H1 (cell line): ENCODE results near the gene WEE2. TPM values are rescaled to one million over a fixed set of nuclear protein-coding genes. Genes with fewer than 3 reads are reported as not detected.

Experiments
- EGR1 ChIP-seq: IDR thresholded peaks from 2 replicates; pipeline ENCODE4 v1.6.1; 2011; ENCODE audit warnings: low read depth, low read length, borderline replicate concordance
- SAP30 ChIP-seq: fragments of 300-600 bp; sonication (generic); IDR thresholded peaks from 2 replicates; pipeline ENCODE4 v1.7.1; 2012; ENCODE audit warnings: low read length, moderate library complexity, mild to moderate bottlenecking, inconsistent platforms; ENCODE audit not compliant: insufficient read depth, insufficient replicate concordance
- SIRT6 ChIP-seq: IDR thresholded peaks from one replicate; pipeline ENCODE4 v1.7.1; 2012; ENCODE audit warnings: low read length, inconsistent platforms
- SIX5 ChIP-seq: IDR thresholded peaks from 2 replicates; pipeline ENCODE4 v1.6.1; 2011; ENCODE audit warnings: mild to moderate bottlenecking, low read depth, low read length
- SUZ12 ChIP-seq: fragments of 200-600 bp; sonication (generic); IDR thresholded peaks from 2 replicates; pipeline ENCODE4 v1.6.1; 2012; ENCODE audit warnings: mild to moderate bottlenecking, inconsistent platforms, low read length, moderate library complexity, mixed read lengths
- polyA plus RNA-seq, 7 experiments: library from polyadenylated mRNA; depleted of rRNA in 3 of 7; stranded (reverse) in 5 of 7; unstranded in 2 of 7; fragments of >200 nt in 5 of 7; fragments of 200-250 nt in 2 of 7; gene quantifications; 1 replicate in 5 of 7; 2 replicates in 1 of 7; 4 replicates in 1 of 7; pipeline versions ENCODE4 v1.2.1 to v1.2.3, GENCODE V29; 2011 to 2013; ENCODE audit warnings: missing spikeins in 2 of 7, mixed read lengths in 2 of 7
- total RNA-seq: library from RNA; stranded (reverse); fragmentation: NEBNext Ultra II Directional; extraction: Animal tissue kit (Norgen Biotek cat#: 25700); gene quantifications from 2 replicates; pipeline ENCODE4 v1.2.1, GENCODE V29; 2021
- TF ChIP-seq, protein P1 (sequence below): IDR thresholded peaks from 2 replicates; pipeline ENCODE4 v1.6.1; 2011; ENCODE audit warnings: low read depth, mild to moderate bottlenecking, low read length; ENCODE audit not compliant: insufficient read depth

The WEE2 gene
- total and polyA plus RNA-seq, 2 of the 8 experiments (the other 6 are each of a cell fraction or from before 2014, with no cell fraction given): 0.02 TPM; not detected in 1

- TF ChIP-seq SUZ12 (no peak), SIRT6 (no peak), EGR1 (no peak), SIX5 (no peak), SAP30 (no peak)
- TF ChIP-seq, protein P1, sequence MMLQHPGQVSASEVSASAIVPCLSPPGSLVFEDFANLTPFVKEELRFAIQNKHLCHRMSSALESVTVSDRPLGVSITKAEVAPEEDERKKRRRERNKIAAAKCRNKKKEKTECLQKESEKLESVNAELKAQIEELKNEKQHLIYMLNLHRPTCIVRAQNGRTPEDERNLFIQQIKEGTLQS: no peak
- TF ChIP-seq, all 59 proteins: peak for 0
Measured at GRCh38 chr7:141697211-141697871, 10.8 kb upstream of the WEE2 start (continued).
